ENCODE results near the gene OR2H2. TPM values are rescaled to one million over a fixed set of nuclear protein-coding genes. Genes with fewer than 3 reads are reported as not detected.
A peak's percentile ranks its signal among the peaks of the same experiment; 100 is the strongest.

Gene OR2H2
- total RNA-seq, 5 donors from 2014 or later (not counting 1 experiment from before 2014, with no cell fraction given): not detected

DNA sequence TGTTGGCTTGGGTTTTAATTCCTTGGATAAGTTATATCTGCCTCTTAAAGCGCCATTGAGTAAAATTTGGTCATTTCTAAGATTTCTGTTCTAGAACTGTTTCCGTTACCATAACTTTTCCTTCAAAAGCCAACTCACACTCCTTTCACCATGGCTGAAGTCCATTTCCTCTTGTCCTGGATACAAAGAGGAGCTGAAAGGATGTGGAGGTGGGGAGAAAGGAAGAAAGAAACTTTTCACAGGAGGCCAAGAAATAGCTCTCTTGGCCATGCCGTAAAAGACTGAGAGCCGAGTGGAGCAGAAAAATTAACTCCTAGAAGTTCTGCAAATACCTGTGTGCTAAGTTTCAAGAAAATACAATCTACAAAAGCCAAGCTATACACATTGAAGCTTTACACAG, 26.5 kb downstream of the OR2H2 start:
- no peak overlapping the region for H3K4me3 Mint-ChIP-seq
- H3K4me3 ChIP-seq (ENCODE audit: control insufficient read depth in 1 of 2, extremely low read depth in 1 of 2, low read length in 1 of 2): no peak overlapping the region
- H3K27ac ChIP-seq (ENCODE audit: low read length): no peak overlapping the region
- CTCF ChIA-PET: interaction anchor here in 1 of 2 donors (0.7 kb wide), 1 partner anchor 43 kb away, joined by 3 read pairs; no protein-coding TSS in a partner anchor
- no peak overlapping the region for H3K27ac Mint-ChIP-seq
- no CpG with 5 or more reads among the region's 4 CpGs for WGBS (ENCODE audit: insufficient coverage)
- no peaks in the 10 kb centered on the region for H3K9me3 ChIP-seq
- POLR2A ChIA-PET: no interaction called here
- H3K9me3 Mint-ChIP-seq: no peaks in the 10 kb centered on the region
- peaks cover 57% of the 10 kb centered on the region for H3K36me3 Mint-ChIP-seq
- no peak for ATAC-seq (replicated peaks in 1 of 4)
- H3K4me1 ChIP-seq (ENCODE audit: control insufficient read depth in 1 of 2, extremely low read depth in 1 of 2, insufficient read depth in 2 of 2, low read length in 2 of 2): no peaks in the 10 kb centered on the region
- DNase-seq: no peak
- H3K4me1 Mint-ChIP-seq: no peaks in the 10 kb centered on the region
- no peaks in the 10 kb centered on the region for H3K27me3 Mint-ChIP-seq
- peaks cover 0 to 6% of the 10 kb centered on the region in 2 donors for H3K36me3 ChIP-seq (ENCODE audit: control insufficient read depth in 2 of 2, extremely low read depth in 1 of 2, insufficient read depth in 1 of 2, low read length in 1 of 2)
- H3K27me3 ChIP-seq (replicated peaks in 1 of 2; ENCODE audit: control insufficient read depth in 2 of 2, extremely low read depth in 1 of 2, insufficient read depth in 2 of 2, low read length in 1 of 2): no peaks in the 10 kb centered on the region

DNA sequence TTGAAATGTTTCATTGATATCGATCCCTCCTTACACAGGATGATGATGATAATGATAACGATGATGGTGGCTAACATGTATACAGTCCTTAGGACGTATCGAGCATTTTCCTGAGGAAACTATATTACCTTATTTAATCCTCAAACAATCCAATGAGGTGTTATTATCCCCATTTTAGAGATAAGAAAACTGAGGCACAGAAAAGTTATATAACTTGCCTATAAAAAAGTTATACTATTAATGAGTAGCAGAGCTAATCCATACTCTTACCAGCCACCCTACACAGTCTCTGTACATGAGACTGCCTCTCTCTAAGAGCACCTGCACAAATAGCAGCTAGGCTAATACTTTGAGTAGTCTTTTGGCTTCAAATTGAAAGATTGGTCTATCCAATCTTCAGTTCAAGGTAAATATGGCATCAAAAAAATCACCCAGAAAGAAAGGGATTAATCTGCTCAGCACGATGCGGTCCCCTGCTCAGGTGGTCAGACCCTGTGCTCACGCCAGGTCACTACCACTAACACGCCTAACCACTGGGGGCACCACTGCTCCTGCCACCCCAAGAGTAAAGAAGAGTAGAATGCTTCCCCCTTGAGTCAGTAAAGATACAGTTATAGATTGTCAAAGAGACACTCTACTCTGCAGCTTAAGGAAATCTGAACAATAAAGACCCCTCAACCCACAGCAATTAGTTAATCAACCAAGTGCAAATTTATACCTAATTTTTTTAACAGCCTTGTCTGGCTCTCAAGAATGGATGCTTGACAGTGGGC, 33.0 kb downstream of the OR2H2 start:
- DNase-seq (no peak), ATAC-seq (replicated peaks in 1 of 4) (no peak)
- no CpG with 5 or more reads among the region's 8 CpGs for WGBS (ENCODE audit: insufficient coverage)

DNA sequence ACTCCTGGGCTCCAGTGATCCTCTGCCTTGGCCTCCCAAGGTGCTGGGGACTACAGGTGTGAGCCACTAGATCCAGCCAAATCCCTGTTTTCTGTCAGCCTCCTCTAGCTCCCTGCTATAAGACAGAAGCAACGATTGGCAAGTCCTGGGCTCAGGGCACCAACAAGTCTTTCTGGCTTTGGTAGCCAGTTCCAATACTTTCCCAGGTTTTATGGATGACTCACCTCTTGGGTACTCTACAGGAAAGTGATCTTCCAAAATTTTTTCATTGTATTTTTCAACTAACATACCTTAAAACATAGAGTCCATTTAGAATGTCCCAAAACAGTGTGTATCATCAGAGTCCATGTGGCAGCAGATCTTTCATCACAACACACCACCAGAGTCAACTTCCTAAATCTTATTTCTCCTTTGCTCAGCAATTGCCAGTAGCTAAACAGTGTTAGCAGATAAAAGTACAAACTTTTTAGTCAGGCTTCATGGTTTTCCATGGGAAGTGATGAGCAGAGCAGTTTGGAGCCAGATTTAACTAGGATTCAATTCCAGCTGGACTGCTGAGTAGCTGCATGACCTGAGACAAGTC, 34.7 kb downstream of the OR2H2 start:
- no peaks in the 10 kb centered on the region for H3K27me3 Mint-ChIP-seq
- no CpG with 5 or more reads among the region's 1 CpG for WGBS (ENCODE audit: insufficient coverage)
- no peak overlapping the region for H3K27ac ChIP-seq (ENCODE audit: low read length)
- no peaks in the 10 kb centered on the region for H3K36me3 ChIP-seq (ENCODE audit: control insufficient read depth in 2 of 2, extremely low read depth in 1 of 2, insufficient read depth in 1 of 2, low read length in 1 of 2)
- ATAC-seq (replicated peaks in 1 of 4) (no peak), DNase-seq (no peak)
- H3K4me1 Mint-ChIP-seq: no peaks in the 10 kb centered on the region
- no peaks in the 10 kb centered on the region for H3K4me1 ChIP-seq (ENCODE audit: control insufficient read depth in 1 of 2, extremely low read depth in 1 of 2, insufficient read depth in 2 of 2, low read length in 2 of 2)
- no peaks in the 10 kb centered on the region for H3K9me3 Mint-ChIP-seq
- H3K36me3 Mint-ChIP-seq: peaks cover 29% of the 10 kb centered on the region
- H3K27ac Mint-ChIP-seq: no peak overlapping the region
- H3K27me3 ChIP-seq (replicated peaks in 1 of 2; ENCODE audit: control insufficient read depth in 2 of 2, extremely low read depth in 1 of 2, insufficient read depth in 2 of 2, low read length in 1 of 2): no peaks in the 10 kb centered on the region
- no peaks in the 10 kb centered on the region for H3K9me3 ChIP-seq
- H3K4me3 Mint-ChIP-seq: no peak overlapping the region
- POLR2A ChIA-PET: no interaction called here
- H3K4me3 ChIP-seq (ENCODE audit: control insufficient read depth in 1 of 2, extremely low read depth in 1 of 2, low read length in 1 of 2): no peak overlapping the region
- CTCF ChIA-PET: no interaction called here

More for the DNA sequence above, 33.0 kb downstream of the OR2H2 start:
- H3K4me3 ChIP-seq (ENCODE audit: control insufficient read depth in 1 of 2, extremely low read depth in 1 of 2, low read length in 1 of 2): no peak overlapping the region
- ChIA-PET CTCF (interaction anchor here in 1 of 2 donors (1.9 kb wide), 1 partner anchor 36 kb away, joined by 5 read pairs; no protein-coding TSS in a partner anchor), POLR2A (interaction anchor here in 1 of 2 donors (0.7 kb wide), 1 partner anchor 195 kb away, joined by 7 read pairs; no protein-coding TSS in a partner anchor)
- H3K36me3 ChIP-seq (ENCODE audit: control insufficient read depth in 2 of 2, extremely low read depth in 1 of 2, insufficient read depth in 1 of 2, low read length in 1 of 2): no peaks in the 10 kb centered on the region
- no peak overlapping the region for H3K27ac Mint-ChIP-seq
- no peaks in the 10 kb centered on the region for H3K4me1 Mint-ChIP-seq
- H3K36me3 Mint-ChIP-seq: peaks cover 40% of the 10 kb centered on the region
- no peak overlapping the region for H3K4me3 Mint-ChIP-seq
- no peaks in the 10 kb centered on the region for H3K9me3 ChIP-seq
- H3K27ac ChIP-seq (ENCODE audit: low read length): no peak overlapping the region
- no peaks in the 10 kb centered on the region for H3K27me3 Mint-ChIP-seq
- H3K9me3 Mint-ChIP-seq: no peaks in the 10 kb centered on the region
- no peaks in the 10 kb centered on the region for H3K4me1 ChIP-seq (ENCODE audit: control insufficient read depth in 1 of 2, extremely low read depth in 1 of 2, insufficient read depth in 2 of 2, low read length in 2 of 2)
- H3K27me3 ChIP-seq (replicated peaks in 1 of 2; ENCODE audit: control insufficient read depth in 2 of 2, extremely low read depth in 1 of 2, insufficient read depth in 2 of 2, low read length in 1 of 2): no peaks in the 10 kb centered on the region

- Mint-ChIP-seq H3K9me3 (no peaks in the 10 kb centered on the region), H3K36me3 (peaks cover 27% of the 10 kb centered on the region), H3K4me1 (peaks cover 0 to 4% (median 0%) of the 10 kb centered on the region in 3 donors), H3K27me3 (no peaks in the 10 kb centered on the region), H3K4me3 (no peak overlapping the region), H3K27ac (peak overlapping the region in 1 of 2 donors; percentile 19)
- H3K9me3 ChIP-seq: no peaks in the 10 kb centered on the region
- no peaks in the 10 kb centered on the region for H3K4me1 ChIP-seq (ENCODE audit: control insufficient read depth in 1 of 2, extremely low read depth in 1 of 2, insufficient read depth in 2 of 2, low read length in 2 of 2)
- no peak overlapping the region for H3K27ac ChIP-seq (ENCODE audit: low read length)
- 78% methylated on average over 4 of the region's 4 CpGs for WGBS (ENCODE audit: insufficient coverage)
- CTCF ChIA-PET: no interaction called here
- H3K4me3 ChIP-seq (ENCODE audit: control insufficient read depth in 1 of 2, extremely low read depth in 1 of 2, low read length in 1 of 2): no peak overlapping the region
- no peaks in the 10 kb centered on the region for H3K27me3 ChIP-seq (replicated peaks in 1 of 2; ENCODE audit: control insufficient read depth in 2 of 2, extremely low read depth in 1 of 2, insufficient read depth in 2 of 2, low read length in 1 of 2)
- no peak for ATAC-seq (replicated peaks in 1 of 4)
- POLR2A ChIA-PET: interaction anchor here in 1 of 2 donors (0.7 kb wide), 1 partner anchor 1061 kb away, joined by 5 read pairs; no protein-coding TSS in a partner anchor
- DNase-seq: no peak
- H3K36me3 ChIP-seq (ENCODE audit: control insufficient read depth in 2 of 2, extremely low read depth in 1 of 2, insufficient read depth in 1 of 2, low read length in 1 of 2): no peaks in the 10 kb centered on the region
These were observed 35.7 kb downstream of the OR2H2 start for GRCh38 chr6:29620630-29621029.

DNA sequence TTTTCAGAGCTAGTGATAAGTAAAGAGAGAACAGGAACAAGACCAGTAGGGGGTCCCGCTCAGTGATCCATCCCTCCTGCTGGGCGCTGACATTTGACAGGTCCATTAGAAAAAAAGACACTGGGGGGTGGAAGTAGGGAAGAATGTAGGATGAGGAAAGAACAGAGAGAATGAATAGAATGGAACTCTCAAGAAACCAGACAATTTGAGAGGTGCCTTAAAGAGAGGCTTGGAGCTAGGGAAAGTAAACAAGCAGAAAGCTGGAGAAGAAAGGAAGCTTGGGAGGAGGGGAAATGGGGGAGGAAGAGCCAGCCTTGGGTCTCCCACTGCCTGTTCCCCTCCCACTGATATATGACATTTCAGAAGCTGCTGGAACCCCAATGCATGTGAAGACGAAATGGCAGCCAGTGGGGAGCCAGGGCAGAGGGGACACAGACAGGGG, 39.6 kb downstream of the OR2H2 start:
- 100% methylated on average over 2 of the region's 3 CpGs for WGBS (ENCODE audit: insufficient coverage)
- POLR2A ChIA-PET: interaction anchor here in 1 of 2 donors (0.7 kb wide), 1 partner anchor 1786 kb away, joined by 3 read pairs; a partner anchor contains a TSS
- H3K27me3 Mint-ChIP-seq: no peaks in the 10 kb centered on the region

DNA sequence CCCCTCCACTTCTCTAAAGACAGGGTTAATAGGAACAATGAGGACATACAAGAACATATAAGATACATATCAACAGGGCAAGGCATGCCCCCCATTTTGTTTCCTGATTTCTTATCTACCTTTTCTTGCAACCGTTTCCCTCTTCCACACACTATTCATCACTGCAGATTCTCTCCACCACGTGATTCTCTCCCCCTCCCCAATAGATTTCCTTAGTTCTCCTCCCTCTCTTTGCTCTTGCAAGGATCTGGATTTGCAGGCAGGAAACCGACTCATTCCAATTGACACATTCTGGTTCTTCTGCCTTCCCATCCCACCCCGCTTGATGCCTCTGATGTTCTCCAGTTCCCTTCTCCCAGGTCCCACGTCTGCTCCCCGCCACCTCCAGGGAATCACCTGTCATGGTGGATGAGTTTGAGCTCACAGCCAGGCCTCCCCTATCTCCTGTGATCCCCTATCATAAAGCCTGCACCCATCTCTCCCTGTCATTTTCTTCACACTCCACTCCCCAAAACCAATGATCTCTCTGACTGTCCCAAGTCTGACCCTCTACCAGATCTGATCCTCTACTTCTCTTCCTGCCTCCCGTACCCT, 40.5 kb downstream of the OR2H2 start:
- peaks cover 12 to 24% of the 10 kb centered on the region in 2 experiments for H3K4me1 ChIP-seq (ENCODE audit: control insufficient read depth in 1 of 2, extremely low read depth in 1 of 2, insufficient read depth in 2 of 2, low read length in 2 of 2)
- no peak overlapping the region for H3K4me3 Mint-ChIP-seq
- 67% methylated on average over 6 of the region's 7 CpGs for WGBS (ENCODE audit: insufficient coverage)
- no peaks in the 10 kb centered on the region for H3K36me3 ChIP-seq (ENCODE audit: control insufficient read depth in 2 of 2, extremely low read depth in 1 of 2, insufficient read depth in 1 of 2, low read length in 1 of 2)
- H3K9me3 ChIP-seq: no peaks in the 10 kb centered on the region
- POLR2A ChIA-PET: interaction anchor here in 1 of 2 donors (0.6 kb wide), 1 partner anchor 57 kb away, joined by 3 read pairs; no protein-coding TSS in a partner anchor
- ATAC-seq (replicated peaks in 1 of 4) (no peak), DNase-seq (no peak)
- H3K9me3 Mint-ChIP-seq: no peaks in the 10 kb centered on the region
- H3K27me3 ChIP-seq (replicated peaks in 1 of 2; ENCODE audit: control insufficient read depth in 2 of 2, extremely low read depth in 1 of 2, insufficient read depth in 2 of 2, low read length in 1 of 2): peaks cover 0 to 3% of the 10 kb centered on the region in 2 experiments
- peak overlapping the region; percentile 4 to 84 for H3K27ac Mint-ChIP-seq
- no peak overlapping the region for H3K4me3 ChIP-seq (ENCODE audit: control insufficient read depth in 1 of 2, extremely low read depth in 1 of 2, low read length in 1 of 2)
- H3K27me3 Mint-ChIP-seq: peaks cover 0 to 2% of the 10 kb centered on the region in 2 donors
- CTCF ChIA-PET: no interaction called here
- no peak overlapping the region for H3K27ac ChIP-seq (ENCODE audit: low read length)
- peaks cover 15% of the 10 kb centered on the region for H3K36me3 Mint-ChIP-seq
- H3K4me1 Mint-ChIP-seq: peaks cover 23 to 42% (median 25%) of the 10 kb centered on the region in 3 donors

More for the DNA sequence above, 39.6 kb downstream of the OR2H2 start:
- H3K4me1 Mint-ChIP-seq: peaks cover 17 to 33% (median 18%) of the 10 kb centered on the region in 3 donors
- CTCF ChIA-PET: interaction anchor here in 1 of 2 donors (1.5 kb wide), 1 partner anchor 29 kb away, joined by 4 read pairs; no protein-coding TSS in a partner anchor
- no peak overlapping the region for H3K27ac ChIP-seq (ENCODE audit: low read length)
- peak overlapping the region in 1 of 2 donors; percentile 84 for H3K27ac Mint-ChIP-seq
- no peaks in the 10 kb centered on the region for H3K9me3 Mint-ChIP-seq
- H3K27me3 ChIP-seq (replicated peaks in 1 of 2; ENCODE audit: control insufficient read depth in 2 of 2, extremely low read depth in 1 of 2, insufficient read depth in 2 of 2, low read length in 1 of 2): no peaks in the 10 kb centered on the region
- no peak overlapping the region for H3K4me3 ChIP-seq (ENCODE audit: control insufficient read depth in 1 of 2, extremely low read depth in 1 of 2, low read length in 1 of 2)
- no peak for DNase-seq
- peaks cover 20% of the 10 kb centered on the region for H3K36me3 Mint-ChIP-seq
- no peaks in the 10 kb centered on the region for H3K36me3 ChIP-seq (ENCODE audit: control insufficient read depth in 2 of 2, extremely low read depth in 1 of 2, insufficient read depth in 1 of 2, low read length in 1 of 2)
- no peak for ATAC-seq (replicated peaks in 1 of 4)
- no peaks in the 10 kb centered on the region for H3K9me3 ChIP-seq
- peaks cover 12 to 21% of the 10 kb centered on the region in 2 experiments for H3K4me1 ChIP-seq (ENCODE audit: control insufficient read depth in 1 of 2, extremely low read depth in 1 of 2, insufficient read depth in 2 of 2, low read length in 2 of 2)
- no peak overlapping the region for H3K4me3 Mint-ChIP-seq

All from T-cell (primary cell).